ENCODE measurements around the gene ATP11C.

ATP11C gene

GRCh38 chrX:139802048-139802447 lies 130.8 kb downstream of the ATP11C start:
- DNase-seq = no peak

- DNase-seq = no peak
Observed at GRCh38 chrX:139801397-139801813, 131.4 kb downstream of the ATP11C start.

GRCh38 chrX:139798701-139799100 lies 134.2 kb downstream of the ATP11C start:
- no peak for DNase-seq

- no peak for DNase-seq
Observed at GRCh38 chrX:139795196-139795595, 137.7 kb downstream of the ATP11C start.

- DNase-seq = no peak
Observed at GRCh38 chrX:139787601-139788000, 145.3 kb downstream of the ATP11C start.

- DNase-seq = no peak
Observed at GRCh38 chrX:139784807-139785206, 148.0 kb downstream of the ATP11C start.

- no peak for DNase-seq
Observed at GRCh38 chrX:139783959-139784358, 148.9 kb downstream of the ATP11C start.

GRCh38 chrX:139783030-139783429 lies 149.8 kb downstream of the ATP11C start:
- no peak for DNase-seq

DNA sequence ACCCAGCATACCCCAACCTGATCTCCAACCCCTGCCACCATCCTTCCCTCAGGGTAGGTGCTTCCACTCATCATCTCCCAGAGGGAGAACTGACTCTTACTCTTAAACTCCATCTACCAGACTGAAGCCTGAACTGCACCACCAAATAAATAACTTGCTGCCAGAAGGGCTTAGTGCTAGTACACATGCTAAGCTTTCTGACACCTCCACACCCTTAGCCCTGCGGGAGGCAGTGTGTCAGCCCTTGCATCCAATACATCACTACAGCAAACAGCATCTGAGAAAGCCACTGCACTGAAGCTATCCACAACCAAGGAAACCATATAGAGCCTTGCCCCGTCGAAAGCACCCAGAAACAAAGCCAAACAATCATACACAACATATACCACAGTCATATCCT lies 156.3 kb downstream of the ATP11C start:
- DNase-seq = no peak

DNA sequence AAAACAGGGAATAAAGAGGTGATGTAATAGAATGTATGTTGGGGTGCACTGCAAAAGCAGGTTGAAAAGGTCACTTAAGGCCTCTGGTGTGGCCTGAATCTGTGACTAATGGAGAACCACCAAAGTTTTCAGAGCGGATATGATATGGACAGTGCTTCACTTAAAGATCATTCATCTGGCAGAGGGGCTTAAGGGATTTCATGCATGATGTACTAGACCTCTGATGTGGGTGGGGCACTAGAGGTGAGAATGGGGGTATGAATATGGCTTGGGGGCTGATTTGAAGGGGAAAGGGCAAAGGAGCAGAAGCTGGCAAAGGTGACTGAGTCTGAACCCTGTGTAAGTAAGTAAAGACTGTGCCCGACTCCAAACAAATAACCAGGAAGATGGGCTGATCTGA lies 162.5 kb downstream of the ATP11C start:
- DNase-seq = no peak

- DNase-seq = no peak
Observed at GRCh38 chrX:139766545-139766983, 166.3 kb downstream of the ATP11C start.

- DNase-seq = no peak
Observed at GRCh38 chrX:139762400-139763183, 170.3 kb downstream of the ATP11C start.

- DNase-seq = no peak
Observed at GRCh38 chrX:139759637-139760036, 173.2 kb downstream of the ATP11C start.

DNA sequence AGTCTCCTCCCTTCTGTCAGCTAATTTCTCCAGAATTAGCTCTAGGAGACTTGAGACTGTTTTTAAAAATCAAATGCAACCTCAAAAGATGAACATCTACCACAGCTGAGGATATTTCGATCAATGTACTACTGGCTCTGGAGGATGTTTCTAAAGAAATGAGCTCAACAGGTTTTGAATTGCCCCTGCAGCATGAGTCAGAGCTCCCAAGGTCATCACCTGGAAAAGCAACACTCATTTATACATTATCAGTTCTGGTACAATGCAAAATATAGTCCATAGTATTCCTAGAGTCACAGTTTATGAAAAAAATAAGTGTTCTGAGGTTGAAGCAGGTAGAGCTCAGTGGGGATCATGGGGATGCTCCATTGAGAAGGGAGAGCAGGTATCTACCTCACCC lies 174.0 kb downstream of the ATP11C start:
- no peak for DNase-seq

DNA sequence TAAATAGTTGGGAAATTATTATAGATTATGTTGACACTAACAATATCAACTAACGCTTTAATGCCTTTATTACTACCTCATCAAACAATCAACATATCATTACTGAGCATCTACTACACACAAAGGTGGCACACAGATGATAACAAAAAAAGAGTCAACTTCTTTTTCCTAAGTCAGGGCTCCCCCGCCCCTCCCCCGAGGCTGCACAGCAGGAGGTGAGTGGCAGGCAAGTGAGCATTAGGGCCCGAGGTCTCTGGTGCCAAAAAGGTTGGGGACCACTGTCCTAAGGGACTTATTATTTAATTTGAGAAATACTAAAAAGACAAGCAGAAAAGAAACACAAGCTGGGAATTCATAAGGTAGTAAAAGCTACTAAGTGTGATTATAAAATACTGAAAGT lies 174.6 kb downstream of the ATP11C start:
- no peak for DNase-seq

DNA sequence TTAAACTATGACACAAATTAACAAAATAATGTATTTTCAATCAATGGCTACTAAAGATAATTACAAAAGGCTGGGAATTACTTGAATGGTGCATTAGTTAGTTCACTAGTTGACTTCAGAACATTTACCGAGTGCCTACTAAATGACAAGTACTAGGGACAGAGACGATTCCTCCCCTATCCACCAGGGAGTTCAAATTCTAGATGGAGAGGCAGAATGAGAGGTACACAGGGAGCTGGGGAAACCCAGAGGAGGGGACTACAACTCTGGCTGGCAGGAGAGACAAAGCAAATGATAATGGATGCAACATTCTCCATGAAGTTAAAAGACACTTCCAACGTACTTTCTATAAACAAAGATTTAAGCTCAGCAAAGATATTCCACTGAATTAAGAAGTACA lies 181.8 kb downstream of the ATP11C start:
- no peak for DNase-seq

DNA sequence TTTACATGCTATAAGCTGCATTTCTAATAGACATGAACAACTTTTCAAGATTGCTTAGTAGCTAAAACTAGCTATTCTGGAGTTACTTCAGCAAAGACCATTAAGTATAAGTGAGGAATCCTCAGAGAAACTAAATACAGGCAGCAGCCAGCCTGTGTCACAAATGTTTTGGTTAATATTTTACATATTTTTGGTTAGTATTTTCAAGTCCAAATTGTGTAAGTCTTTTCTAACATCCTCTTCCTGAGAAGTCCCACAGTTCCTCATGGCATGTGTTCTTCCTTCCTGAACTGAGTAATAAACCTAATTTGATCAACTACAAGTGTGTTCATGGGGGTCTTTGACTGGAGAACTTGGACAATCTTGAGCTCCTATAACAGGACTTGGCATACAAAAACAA lies 182.5 kb downstream of the ATP11C start:
- no peak for DNase-seq

- no peak for DNase-seq
Observed at GRCh38 chrX:139739138-139739537, 193.7 kb downstream of the ATP11C start.

DNA sequence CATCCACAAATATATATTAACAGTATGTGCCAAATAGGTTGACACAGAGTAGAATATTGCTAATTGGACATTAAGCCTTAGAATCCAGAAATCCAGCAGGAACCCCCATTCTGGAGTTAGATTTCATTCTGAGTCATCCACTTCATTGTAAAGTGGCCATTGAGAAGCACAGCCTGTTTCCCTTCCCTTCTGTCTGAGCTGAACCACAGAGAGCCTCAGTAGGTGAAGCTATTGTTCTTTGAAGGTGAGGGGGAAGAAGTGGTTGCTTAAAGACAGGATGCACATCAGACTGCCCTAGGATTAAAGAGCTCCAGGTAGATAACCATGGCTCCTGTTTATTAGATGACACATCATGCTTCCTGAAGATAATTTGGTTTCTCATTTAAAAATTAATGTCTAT lies 194.3 kb downstream of the ATP11C start:
- DNase-seq = no peak

DNA sequence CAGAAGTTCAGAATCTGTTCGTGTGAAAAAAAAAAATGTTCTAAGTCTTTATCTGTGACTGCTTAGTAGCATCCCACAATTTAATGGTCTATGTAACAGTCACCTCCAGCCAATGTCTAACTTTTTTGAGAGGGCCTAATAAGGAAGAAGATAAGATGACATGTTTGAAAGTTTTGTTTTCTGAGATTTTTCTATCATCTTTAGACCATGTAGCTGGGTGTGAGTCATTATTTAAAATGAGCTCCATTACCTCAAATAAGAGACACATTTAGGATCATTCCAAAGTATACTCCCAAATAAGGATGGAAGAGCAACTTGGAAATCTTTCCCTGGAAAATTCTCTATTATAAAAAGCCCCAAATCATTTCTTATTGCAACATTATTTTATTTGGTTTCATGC lies 196.7 kb downstream of the ATP11C start:
- DNase-seq = no peak

DNA sequence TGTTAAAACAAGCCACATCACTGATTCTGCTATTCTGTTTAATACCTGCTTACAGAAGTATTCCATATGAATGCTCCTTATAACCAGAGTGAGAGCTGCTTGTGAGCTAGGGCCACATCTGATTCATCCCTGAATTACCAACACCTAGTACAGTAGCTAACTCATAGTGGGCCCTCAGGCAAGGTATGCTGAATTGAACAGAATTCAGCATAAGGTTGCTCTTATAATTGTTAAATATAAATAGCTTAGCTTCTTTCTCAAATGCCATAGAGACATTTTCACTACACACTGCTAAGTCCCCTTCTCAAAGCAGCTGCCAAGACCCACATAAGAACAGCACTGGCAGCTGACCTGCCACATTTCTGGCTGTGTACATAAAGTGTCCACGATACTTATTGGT lies 197.9 kb downstream of the ATP11C start:
- DNase-seq = no peak

DNA sequence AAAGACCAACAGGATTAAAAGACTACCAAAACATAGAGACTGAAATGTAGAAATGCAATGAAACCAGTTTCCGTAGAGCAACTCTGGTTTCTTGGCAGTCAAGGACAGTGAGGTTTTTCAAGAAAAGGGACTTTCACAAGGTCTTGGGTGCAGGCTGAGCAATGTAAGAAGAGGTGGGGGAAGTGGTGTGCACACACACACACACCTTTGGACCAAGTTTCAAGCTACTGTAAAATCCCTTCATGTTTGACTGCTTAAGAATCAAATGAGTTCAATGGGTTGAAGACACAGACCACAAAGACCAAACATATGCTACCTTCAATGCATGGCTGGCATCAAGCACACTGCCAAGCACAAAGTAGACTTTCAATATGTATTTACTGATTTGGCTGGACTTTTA lies 207.1 kb downstream of the ATP11C start:
- no peak for DNase-seq

GRCh38 chrX:139724626-139725025 lies 208.2 kb downstream of the ATP11C start:
- no peak for DNase-seq

DNA sequence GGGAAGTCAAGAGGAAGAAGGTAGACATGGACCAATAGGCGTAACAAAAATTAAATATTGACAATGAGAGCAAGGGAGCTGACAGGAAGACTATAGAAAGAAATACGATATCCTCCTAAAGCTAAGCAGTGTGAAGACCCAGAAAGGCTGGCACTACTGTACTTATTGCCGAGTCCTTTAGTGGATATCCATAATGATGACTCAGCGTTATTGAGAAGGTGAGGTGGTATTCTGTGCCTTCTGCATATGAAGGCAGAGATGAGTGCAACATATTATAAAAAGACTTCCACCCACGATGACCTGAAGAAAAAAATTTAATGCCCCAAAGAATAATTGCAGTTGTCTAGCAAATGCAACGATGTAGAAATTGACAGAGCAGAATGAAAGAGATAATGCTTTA lies 211.9 kb downstream of the ATP11C start:
- no peak for DNase-seq

DNA sequence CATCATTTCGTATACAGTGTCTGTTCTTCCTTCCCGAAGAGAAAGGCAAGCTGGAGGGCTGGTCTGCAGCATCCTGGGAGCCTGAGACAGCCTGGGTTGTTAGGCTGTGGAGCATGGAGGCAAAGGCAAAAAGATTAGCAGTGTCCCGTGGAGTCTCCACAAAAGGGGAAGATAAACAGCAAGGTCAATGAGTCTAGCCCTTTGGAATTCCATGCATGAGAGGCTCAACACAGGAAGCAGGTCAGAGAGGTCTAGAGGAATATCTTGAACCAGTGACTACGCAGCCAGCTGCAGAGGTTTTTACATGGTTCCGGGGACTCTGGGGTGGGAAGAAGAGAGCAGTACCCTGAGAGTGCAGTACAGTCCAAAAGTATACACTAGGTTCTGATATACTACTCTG lies 212.7 kb downstream of the ATP11C start:
- no peak for DNase-seq
